Hepatocyte (in vitro differentiated cells): ENCODE results near the gene HFE. TPM values are rescaled to one million over a fixed set of nuclear protein-coding genes. Genes with fewer than 3 reads are reported as not detected.
A peak's percentile ranks its signal among the peaks of the same experiment; 100 is the strongest.

Experiments
- DNase-seq: peaks from one replicate; pipeline ENCODE4 v3.0.0-alpha.2; 2016; ENCODE audit warnings: low spot score
- H2AFZ ChIP-seq: fragments of 200-600 bp; sonication (generic); 2 replicates; pipeline ENCODE4 v1.6.0; 2016; ENCODE audit warnings: antibody characterized with exemption, mild to moderate bottlenecking
- H3K27ac ChIP-seq: fragments of 200-600 bp; sonication (generic); 2 replicates; pipeline ENCODE4 v1.5.1; 2016; ENCODE audit warnings: mild to moderate bottlenecking
- H3K27me3 ChIP-seq: fragments of 200-600 bp; sonication (generic); 2 replicates; pipeline ENCODE4 v1.6.1; 2016
- H3K36me3 ChIP-seq: fragments of 200-600 bp; sonication (generic); replicated peaks from 2 replicates; pipeline ENCODE4 v1.5.1; 2016; ENCODE audit warnings: low read depth; ENCODE audit not compliant: insufficient read depth
- H3K4me1 ChIP-seq: fragments of 200-600 bp; sonication (generic); 2 replicates; pipeline ENCODE4 v1.5.1; 2016; ENCODE audit warnings: mild to moderate bottlenecking, moderate library complexity; ENCODE audit not compliant: insufficient read depth
- H3K4me2 ChIP-seq: fragments of 200-600 bp; sonication (generic); 2 replicates; pipeline ENCODE4 v1.6.0; 2016
- H3K4me3 ChIP-seq: fragments of 200-600 bp; sonication (generic); 2 replicates; pipeline ENCODE4 v1.5.1; 2016; ENCODE audit warnings: mild to moderate bottlenecking
- H3K79me2 ChIP-seq: fragments of 200-600 bp; sonication (generic); 2 replicates; pipeline ENCODE4 v1.6.0; 2017; ENCODE audit warnings: mild to moderate bottlenecking
- H3K9me2 ChIP-seq: fragments of 200-600 bp; sonication (generic); replicated peaks from 2 replicates; pipeline ENCODE4 v1.6.0; 2017; ENCODE audit warnings: mild to moderate bottlenecking; ENCODE audit not compliant: insufficient read depth
- H3K9me3 ChIP-seq: fragments of 200-600 bp; sonication (generic); 2 replicates; pipeline ENCODE4 v1.5.1; 2016; ENCODE audit warnings: low read depth, mild to moderate bottlenecking
- H4K20me1 ChIP-seq: fragments of 200-600 bp; sonication (generic); 2 replicates; pipeline ENCODE4 v1.6.0; 2016; ENCODE audit warnings: mild to moderate bottlenecking; ENCODE audit not compliant: insufficient read depth, poor library complexity, severe bottlenecking
- CTCF ChIP-seq: fragments of 200-600 bp; sonication (generic); IDR thresholded peaks from 2 replicates; pipeline ENCODE4 v1.5.1; 2016; ENCODE audit warnings: antibody characterized with exemption, mild to moderate bottlenecking; ENCODE audit not compliant: poor library complexity
- EZH2 ChIP-seq: fragments of 200-600 bp; sonication (generic); IDR thresholded peaks from 2 replicates; pipeline ENCODE4 v1.6.1; 2016; ENCODE audit warnings: antibody characterized with exemption, mild to moderate bottlenecking, borderline replicate concordance
- EZH2phosphoT487 ChIP-seq: fragments of 200-600 bp; sonication (generic); IDR thresholded peaks from one replicate; pipeline ENCODE4 v1.6.1; 2018; ENCODE audit warnings: antibody characterized with exemption, mild to moderate bottlenecking, low read depth, moderate library complexity; ENCODE audit not compliant: unreplicated experiment, severe bottlenecking
- WGBS: methylation state at CpG from one replicate; pipeline ENCODE4 v1.1.6; 2016; ENCODE audit warnings: low lambda C conversion rate; ENCODE audit errors: missing lambda C conversion rate; 5-methylcytosine and 5-hydroxymethylcytosine counted together
- polyA plus RNA-seq: library from polyadenylated mRNA; unstranded; fragments of >200 nt; fragmentation: Nextera tagmentation; extraction: Ambion mirVana; gene quantifications from 2 replicates; pipeline ENCODE4 v1.2.1, GENCODE V29; 2016
- total RNA-seq: library from RNA; depleted of rRNA; stranded (reverse); fragments of >200 nt; gene quantifications from 2 replicates; pipeline ENCODE4 v1.2.3, GENCODE V29; 2014

The HFE gene
- total and polyA plus RNA-seq, 2 experiments from 2014 or later: 3.6 to 7.4 TPM

GRCh38 chr6:26124781-26125685 lies 37.8 kb downstream of the HFE start:
- DNase-seq: no peak
- Histone ChIP-seq H3K36me3 (no peaks in the 10 kb centered on the region), H3K4me2 (peak overlapping the region; percentile 78), H3K9me2 (no peaks in the 10 kb centered on the region), H3K9me3 (no peaks in the 10 kb centered on the region), H3K27ac (peak overlapping the region; percentile 78), H3K4me3 (peak overlapping the region; percentile 89), H2AFZ (no peak overlapping the region), H3K27me3 (no peaks in the 10 kb centered on the region), H4K20me1 (peaks cover 60% of the 10 kb centered on the region), H3K79me2 (peaks cover 64% of the 10 kb centered on the region), H3K4me1 (peaks cover 17% of the 10 kb centered on the region)
- TF ChIP-seq CTCF (no peak), EZH2phosphoT487 (peak; percentile 13)
- WGBS: under 1% methylated on average over 22 of the region's 22 CpGs

GRCh38 chr6:26126394-26127235 lies 39.4 kb downstream of the HFE start:
- peak overlapping the region; percentile 78 for H3K4me2 ChIP-seq
- H3K79me2 ChIP-seq: peaks cover 74% of the 10 kb centered on the region
- H2AFZ ChIP-seq: no peak overlapping the region
- TF ChIP-seq CTCF: no peak
- TF ChIP-seq EZH2: no peak
- TF ChIP-seq EZH2phosphoT487: no peak
- 15% methylated on average over 7 of the region's 8 CpGs for WGBS
- peak overlapping the region; percentile 78 for H3K27ac ChIP-seq
- no peaks in the 10 kb centered on the region for H3K27me3 ChIP-seq
- peaks cover 17% of the 10 kb centered on the region for H3K4me1 ChIP-seq
- no peaks in the 10 kb centered on the region for H3K9me3 ChIP-seq
- peak overlapping the region; percentile 89 for H3K4me3 ChIP-seq
- DNase-seq: peak; percentile 24
- no peaks in the 10 kb centered on the region for H3K36me3 ChIP-seq
- peaks cover 75% of the 10 kb centered on the region for H4K20me1 ChIP-seq
- H3K9me2 ChIP-seq: no peaks in the 10 kb centered on the region

GRCh38 chr6:26128013-26128771 lies 41.0 kb downstream of the HFE start:
- H3K36me3 ChIP-seq: no peaks in the 10 kb centered on the region
- peaks cover 89% of the 10 kb centered on the region for H3K79me2 ChIP-seq
- no peak overlapping the region for H2AFZ ChIP-seq
- no peaks in the 10 kb centered on the region for H3K9me2 ChIP-seq
- H3K27me3 ChIP-seq: no peaks in the 10 kb centered on the region
- WGBS: 94% methylated on average over 5 of the region's 5 CpGs
- no peak overlapping the region for H3K27ac ChIP-seq
- DNase-seq: no peak
- peaks cover 17% of the 10 kb centered on the region for H3K4me1 ChIP-seq
- peak overlapping the region; percentile 78 for H3K4me2 ChIP-seq
- no peaks in the 10 kb centered on the region for H3K9me3 ChIP-seq
- H4K20me1 ChIP-seq: peaks cover 91% of the 10 kb centered on the region
- no peak overlapping the region for H3K4me3 ChIP-seq
- TF ChIP-seq CTCF (no peak), EZH2 (no peak), EZH2phosphoT487 (no peak)
